HT-29 (cell line): Measurements from ENCODE around the gene RASIP1. TPM values are rescaled to one million over a fixed set of nuclear protein-coding genes. Genes with fewer than 3 reads are reported as not detected.
"Not testable (repeated sequence)": the region's sequence is repeated elsewhere in the genome, so short reads cannot be mapped to it uniquely, and the experiment has no call there.

Experiments used
- DNase-seq: peaks from one replicate; pipeline ENCODE4 v3.0.0-alpha.2; 2015; ENCODE audit warnings: low spot score
- total RNA-seq: library from RNA; depleted of rRNA; stranded (reverse); fragments of >200 nt; shearing (Covaris generic); gene quantifications from 2 replicates; pipeline ENCODE4 v1.2.3, GENCODE V29; 2014

RASIP1 gene
- total RNA-seq, 1 experiment from 2014 or later = 0.61 TPM

GRCh38 chr19:48708471-48708870 is 31.9 kb downstream of the RASIP1 start:
- no peak for DNase-seq

GRCh38 chr19:48705431-48705830 is 35.0 kb downstream of the RASIP1 start:
- DNase-seq = no peak

GRCh38 chr19:48703316-48703715 is 37.1 kb downstream of the RASIP1 start:
- DNase-seq = no peak

GRCh38 chr19:48702701-48703100 is 37.7 kb downstream of the RASIP1 start:
- no peak for DNase-seq

- peak; percentile 90 for DNase-seq
Measured at GRCh38 chr19:48698046-48698445, 42.4 kb downstream of the RASIP1 start.

GRCh38 chr19:48696353-48697010 is 43.9 kb downstream of the RASIP1 start:
- DNase-seq = peak; percentile 68

- DNase-seq = peak; percentile 89
Measured at GRCh38 chr19:48695743-48696352, 44.6 kb downstream of the RASIP1 start, which contains the start of gene FUT2. Gene FUT2, plus strand, starts transcription at chr19:48695971. Its CDS starts 6,986 bp downstream, at chr19:48702957.

GRCh38 chr19:48693629-48694028 is 46.8 kb downstream of the RASIP1 start:
- not testable (repeated sequence) for DNase-seq

GRCh38 chr19:48689449-48689848 is 51.0 kb downstream of the RASIP1 start:
- DNase-seq = no peak

GRCh38 chr19:48687776-48688175 is 52.6 kb downstream of the RASIP1 start:
- DNase-seq = no peak

GRCh38 chr19:48686637-48687036 is 53.8 kb downstream of the RASIP1 start:
- not testable (repeated sequence) for DNase-seq

GRCh38 chr19:48686088-48686487 is 54.3 kb downstream of the RASIP1 start:
- no peak for DNase-seq

GRCh38 chr19:48685583-48685982 is 54.8 kb downstream of the RASIP1 start:
- DNase-seq = peak; percentile 33

- no peak for DNase-seq
Measured at GRCh38 chr19:48683349-48683748, 57.1 kb downstream of the RASIP1 start.

GRCh38 chr19:48681127-48681470 is 59.3 kb downstream of the RASIP1 start:
- no peak for DNase-seq

- DNase-seq = no peak
Measured at GRCh38 chr19:48680436-48681126, 59.8 kb downstream of the RASIP1 start.

- DNase-seq = not testable (repeated sequence)
Measured at GRCh38 chr19:48680006-48680405, 60.4 kb downstream of the RASIP1 start.

- DNase-seq = no peak
Measured at GRCh38 chr19:48678201-48678600, 62.2 kb downstream of the RASIP1 start.

- DNase-seq = no peak
Measured at GRCh38 chr19:48676887-48677286, 63.5 kb downstream of the RASIP1 start.

- DNase-seq = no peak
Measured at GRCh38 chr19:48676487-48676886, 63.9 kb downstream of the RASIP1 start.

- DNase-seq = peak; percentile 95
Measured at GRCh38 chr19:48674921-48675824, 65.2 kb downstream of the RASIP1 start.
